Smooth muscle cell (in vitro differentiated cells): ENCODE data around the gene DNAL1. TPM values are rescaled to one million over a fixed set of nuclear protein-coding genes. Genes with fewer than 3 reads are reported as not detected.

ENCODE experiments used
- DNase-seq: peaks from one replicate; lab custom pipeline; 2025; ENCODE audit not compliant: unreplicated experiment; lab: John Stamatoyannopoulos, UW
- H2AFZ ChIP-seq: fragments of 200-600 bp; sonication (generic); 2 replicates; pipeline ENCODE4 v1.6.0; 2016; ENCODE audit warnings: antibody characterized with exemption, low read depth, mild to moderate bottlenecking
- H3F3A ChIP-seq: fragments of 200-600 bp; sonication (generic); 2 replicates; pipeline ENCODE4 v1.6.0; 2017; ENCODE audit warnings: antibody characterized with exemption, low read depth
- H3K27ac ChIP-seq: fragments of 200-600 bp; sonication (generic); 2 replicates; pipeline ENCODE4 v1.5.1; 2016; ENCODE audit warnings: low read depth, mild to moderate bottlenecking
- H3K27me3 ChIP-seq: fragments of 200-600 bp; sonication (generic); 2 replicates; pipeline ENCODE4 v1.6.1; 2016; ENCODE audit warnings: low read depth, mild to moderate bottlenecking
- H3K36me3 ChIP-seq: fragments of 200-600 bp; sonication (generic); 2 replicates; pipeline ENCODE4 v1.5.1; 2016; ENCODE audit warnings: low read depth
- H3K4me1 ChIP-seq: fragments of 200-600 bp; sonication (generic); 2 replicates; pipeline ENCODE4 v1.5.1; 2016; ENCODE audit warnings: low read depth
- H3K4me2 ChIP-seq: fragments of 200-600 bp; sonication (generic); 2 replicates; pipeline ENCODE4 v1.6.0; 2016; ENCODE audit warnings: mild to moderate bottlenecking
- H3K4me3 ChIP-seq: fragments of 200-600 bp; sonication (generic); 2 replicates; pipeline ENCODE4 v1.5.1; 2016; ENCODE audit warnings: mild to moderate bottlenecking
- H3K79me2 ChIP-seq: fragments of 200-600 bp; sonication (generic); 2 replicates; pipeline ENCODE4 v1.6.0; 2016; ENCODE audit warnings: low read depth, mild to moderate bottlenecking
- H3K9ac ChIP-seq: fragments of 200-600 bp; sonication (generic); 2 replicates; pipeline ENCODE4 v1.6.0; 2016; ENCODE audit warnings: low read depth
- H3K9me3 ChIP-seq: fragments of 200-600 bp; sonication (generic); replicated peaks from 2 replicates; pipeline ENCODE4 v1.5.1; 2016; ENCODE audit warnings: low read depth
- H4K20me1 ChIP-seq: fragments of 200-600 bp; sonication (generic); 2 replicates; pipeline ENCODE4 v1.6.0; 2016; ENCODE audit warnings: low read depth
- WGBS: methylation state at CpG from one replicate; pipeline ENCODE4 v1.1.7; 2016; ENCODE audit warnings: low lambda C conversion rate; 5-methylcytosine and 5-hydroxymethylcytosine counted together
- polyA plus RNA-seq: library from polyadenylated mRNA; unstranded; fragments of >200 nt; fragmentation: Nextera tagmentation; extraction: Ambion mirVana; gene quantifications from 2 replicates; pipeline ENCODE4 v1.2.1, GENCODE V29; 2016
- total RNA-seq: library from RNA; depleted of rRNA; stranded (reverse); fragments of >200 nt; gene quantifications from 2 replicates; pipeline ENCODE4 v1.2.3, GENCODE V29; 2014
- TF ChIP-seq, protein P1 (sequence below): fragments of 200-600 bp; sonication (generic); IDR thresholded peaks from 2 replicates; pipeline ENCODE4 v1.5.1; 2017; ENCODE audit warnings: borderline replicate concordance, mild to moderate bottlenecking, antibody characterized with exemption; ENCODE audit not compliant: insufficient read depth, poor library complexity, severe bottlenecking

Gene DNAL1
- total and polyA plus RNA-seq, 2 experiments from 2014 or later: 10.4 to 12.2 TPM

DNA sequence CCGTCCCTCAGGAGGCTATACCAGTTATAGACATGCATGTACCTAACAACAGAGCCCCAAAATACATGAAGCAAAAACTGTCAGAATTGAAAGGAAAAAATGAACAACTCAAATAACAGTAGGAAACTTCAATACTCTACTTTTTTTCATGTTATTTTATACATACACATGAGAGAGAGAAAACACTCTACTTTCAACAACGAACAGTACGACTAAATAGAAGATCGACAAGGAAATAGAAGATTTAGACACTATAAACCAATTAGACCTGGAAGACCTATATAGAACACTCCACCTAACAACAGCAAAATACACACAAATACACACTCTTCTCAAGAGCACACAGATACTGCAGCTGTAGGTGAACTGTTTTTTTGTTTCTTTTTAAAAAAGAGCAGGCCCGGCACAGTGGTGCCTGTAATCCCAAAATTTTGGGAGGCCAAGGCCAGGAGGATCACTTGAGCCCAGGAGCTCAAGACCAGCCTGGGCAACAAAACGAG lies 104.1 kb downstream of the DNAL1 start:
- H3K79me2 ChIP-seq: peaks cover 100% of the 10 kb centered on the region
- no peaks in the 10 kb centered on the region for H3F3A ChIP-seq
- H3K9ac ChIP-seq: no peak overlapping the region
- no peak for DNase-seq
- H3K4me2 ChIP-seq: no peak overlapping the region
- peaks cover 99% of the 10 kb centered on the region for H4K20me1 ChIP-seq
- TF ChIP-seq, protein P1, sequence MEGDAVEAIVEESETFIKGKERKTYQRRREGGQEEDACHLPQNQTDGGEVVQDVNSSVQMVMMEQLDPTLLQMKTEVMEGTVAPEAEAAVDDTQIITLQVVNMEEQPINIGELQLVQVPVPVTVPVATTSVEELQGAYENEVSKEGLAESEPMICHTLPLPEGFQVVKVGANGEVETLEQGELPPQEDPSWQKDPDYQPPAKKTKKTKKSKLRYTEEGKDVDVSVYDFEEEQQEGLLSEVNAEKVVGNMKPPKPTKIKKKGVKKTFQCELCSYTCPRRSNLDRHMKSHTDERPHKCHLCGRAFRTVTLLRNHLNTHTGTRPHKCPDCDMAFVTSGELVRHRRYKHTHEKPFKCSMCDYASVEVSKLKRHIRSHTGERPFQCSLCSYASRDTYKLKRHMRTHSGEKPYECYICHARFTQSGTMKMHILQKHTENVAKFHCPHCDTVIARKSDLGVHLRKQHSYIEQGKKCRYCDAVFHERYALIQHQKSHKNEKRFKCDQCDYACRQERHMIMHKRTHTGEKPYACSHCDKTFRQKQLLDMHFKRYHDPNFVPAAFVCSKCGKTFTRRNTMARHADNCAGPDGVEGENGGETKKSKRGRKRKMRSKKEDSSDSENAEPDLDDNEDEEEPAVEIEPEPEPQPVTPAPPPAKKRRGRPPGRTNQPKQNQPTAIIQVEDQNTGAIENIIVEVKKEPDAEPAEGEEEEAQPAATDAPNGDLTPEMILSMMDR: no peak
- WGBS: 92% methylated on average over 6 of the region's 6 CpGs
- no peaks in the 10 kb centered on the region for H3K9me3 ChIP-seq
- H2AFZ ChIP-seq: no peak overlapping the region
- no peaks in the 10 kb centered on the region for H3K36me3 ChIP-seq
- peaks cover 21% of the 10 kb centered on the region for H3K4me1 ChIP-seq
- H3K27ac ChIP-seq: no peak overlapping the region
- H3K4me3 ChIP-seq: no peak overlapping the region
- no peaks in the 10 kb centered on the region for H3K27me3 ChIP-seq

DNA sequence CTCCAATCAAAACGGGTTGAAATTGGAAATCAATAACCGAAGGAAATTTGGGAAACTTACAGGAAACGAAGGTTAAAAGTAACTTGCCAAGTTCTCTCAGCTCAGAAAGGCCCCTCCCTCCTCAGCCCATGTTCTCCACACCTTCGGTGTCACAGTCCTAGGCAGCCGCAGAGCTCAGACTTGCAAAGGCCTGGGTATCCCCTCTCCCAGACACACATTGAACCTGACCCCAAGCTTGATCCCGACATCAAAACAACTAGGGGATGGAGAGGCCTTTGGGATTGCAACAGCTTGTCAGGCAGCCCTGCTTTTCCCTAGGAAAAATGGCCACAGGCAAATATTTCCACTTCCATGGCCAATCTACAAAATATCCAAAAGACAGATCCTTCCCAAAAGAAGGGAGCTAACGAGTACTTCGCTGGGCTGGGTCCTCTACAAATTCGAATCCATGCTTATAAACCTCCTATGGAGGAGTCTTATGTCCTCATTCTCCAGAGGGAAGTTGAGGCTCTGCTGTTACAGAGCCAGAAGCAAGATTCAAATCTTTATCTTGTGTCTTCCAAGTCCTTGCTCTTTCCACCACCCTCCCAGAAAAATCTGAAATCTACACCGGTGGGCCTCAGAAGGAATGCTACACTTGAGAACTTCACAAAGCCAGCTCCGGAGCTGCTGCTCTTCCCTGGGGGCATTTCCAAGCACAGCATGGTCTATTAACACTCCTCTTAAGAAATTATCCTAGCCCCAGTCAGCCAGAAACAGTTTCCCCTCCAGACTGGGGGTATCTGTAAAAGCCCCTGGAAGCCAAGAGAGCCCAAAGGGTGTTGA lies 105.1 kb downstream of the DNAL1 start:
- Histone ChIP-seq H4K20me1 (peaks cover 99% of the 10 kb centered on the region), H3K9me3 (no peaks in the 10 kb centered on the region), H3F3A (no peaks in the 10 kb centered on the region), H3K36me3 (no peaks in the 10 kb centered on the region), H3K27me3 (no peaks in the 10 kb centered on the region), H3K9ac (no peak overlapping the region), H3K79me2 (peaks cover 99% of the 10 kb centered on the region), H3K4me3 (no peak overlapping the region), H3K27ac (no peak overlapping the region), H3K4me1 (peaks cover 26% of the 10 kb centered on the region), H2AFZ (no peak overlapping the region), H3K4me2 (no peak overlapping the region)
- WGBS: 66% methylated on average over 11 of the region's 11 CpGs
- TF ChIP-seq, protein P1: no peak
- DNase-seq: no peak

DNA sequence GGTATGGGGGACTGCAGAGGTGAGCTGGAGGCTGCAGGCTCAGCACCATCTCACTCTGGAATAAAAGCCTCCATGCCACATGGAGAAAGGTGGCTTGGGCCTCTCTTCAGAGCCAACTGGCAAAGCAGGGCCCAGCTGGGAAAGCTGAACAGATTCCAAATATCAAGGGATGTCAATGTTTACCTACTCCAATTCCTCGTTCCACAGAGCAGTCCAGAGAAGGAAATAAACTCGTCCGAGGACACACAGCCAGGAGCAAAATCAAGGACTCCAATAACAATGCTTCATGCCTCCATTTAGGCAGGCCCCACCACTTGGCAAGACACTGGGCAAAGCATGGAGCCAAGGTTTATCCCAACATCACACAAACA lies 105.7 kb downstream of the DNAL1 start:
- H3K4me1 ChIP-seq: peaks cover 32% of the 10 kb centered on the region
- peaks cover 99% of the 10 kb centered on the region for H4K20me1 ChIP-seq

More for the DNA sequence above, 105.7 kb downstream of the DNAL1 start:
- Histone ChIP-seq H3K9me3 (no peaks in the 10 kb centered on the region), H3K27ac (no peak overlapping the region), H3K36me3 (no peaks in the 10 kb centered on the region), H3K4me2 (no peak overlapping the region), H3K9ac (no peak overlapping the region), H3K79me2 (peaks cover 99% of the 10 kb centered on the region), H3K4me3 (no peak overlapping the region), H3F3A (peaks cover under 1% of the 10 kb centered on the region), H3K27me3 (no peaks in the 10 kb centered on the region), H2AFZ (no peak overlapping the region)
- no peak for DNase-seq
- 91% methylated on average over 3 of the region's 3 CpGs for WGBS
- TF ChIP-seq, protein P1: no peak
